T-helper 17 cell (primary cell): ENCODE measurements around the gene EXOC4. TPM values are rescaled to one million over a fixed set of nuclear protein-coding genes. Genes with fewer than 3 reads are reported as not detected.

Source experiments
- ATAC-seq: fragments of 150-1000 bp; cut with Tn5 transposase; 2 replicates; pipeline ENCODE4 v1.10.0; 2021; ENCODE audit warnings: mild to moderate bottlenecking, moderate library complexity
- DNase-seq, 3 donors: peaks; one replicate each; pipeline versions ENCODE4 v3.0.0 to v3.0.0-alpha.2; 2020 to 2021
- H3K9me3 ChIP-seq: one replicate; pipeline ENCODE4 v1.7.0; 2013; ENCODE audit warnings: low read length, mild to moderate bottlenecking; ENCODE audit not compliant: control insufficient read depth, poor library complexity, severe bottlenecking
- H3K27ac Mint-ChIP-seq: one replicate; pipeline ENCODE4 v1.8.0; 2022; ENCODE audit warnings: mild to moderate bottlenecking, moderate library complexity, mixed read lengths
- H3K27me3 Mint-ChIP-seq: one replicate; pipeline ENCODE4 v1.8.0; 2022; ENCODE audit warnings: mixed read lengths
- H3K36me3 Mint-ChIP-seq: one replicate; pipeline ENCODE4 v1.8.0; 2022; ENCODE audit warnings: low read depth, mixed read lengths
- H3K4me1 Mint-ChIP-seq: one replicate; pipeline ENCODE4 v1.8.0; 2022; ENCODE audit warnings: mild to moderate bottlenecking, mixed read lengths
- H3K4me3 Mint-ChIP-seq: one replicate; pipeline ENCODE4 v1.8.0; 2022; ENCODE audit warnings: mild to moderate bottlenecking, moderate library complexity, mixed read lengths
- total RNA-seq, 4 donors: library from RNA in 2 of 4; stranded (reverse) in 2 of 4; gene quantifications; one replicate each; pipeline ENCODE4 v1.2.3 and lab custom pipeline; 2022 to 2026

Gene EXOC4
- total RNA-seq, 2 donors from 2014 or later: 88.8 to 96.6 TPM

DNA sequence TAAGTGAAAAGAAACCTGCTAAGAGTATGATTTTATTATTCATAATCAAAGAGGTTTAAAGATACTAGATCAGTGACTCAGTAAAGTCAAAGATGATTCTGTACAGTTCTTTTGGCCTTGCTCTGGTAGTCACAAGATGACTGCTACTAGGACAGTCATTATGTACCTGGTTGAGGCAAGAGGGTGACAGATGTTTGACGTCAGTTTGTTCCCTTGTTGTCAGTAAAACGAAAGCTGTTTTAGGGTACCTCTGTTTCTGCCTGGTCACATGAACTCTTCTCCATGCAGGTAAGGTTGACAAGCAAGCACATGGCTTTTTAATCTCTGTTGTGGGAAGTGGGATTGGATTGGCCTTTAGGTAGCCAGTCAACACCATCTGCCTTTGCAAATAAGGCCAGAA is 308.0 kb downstream of the EXOC4 start:
- no peak for ATAC-seq
- Mint-ChIP-seq H3K4me3 (no peak overlapping the region), H3K27ac (no peak overlapping the region), H3K36me3 (peaks cover 2% of the 10 kb centered on the region), H3K4me1 (peaks cover 8% of the 10 kb centered on the region), H3K27me3 (no peaks in the 10 kb centered on the region)
- DNase-seq: no peak
- no peaks in the 10 kb centered on the region for H3K9me3 ChIP-seq

DNA sequence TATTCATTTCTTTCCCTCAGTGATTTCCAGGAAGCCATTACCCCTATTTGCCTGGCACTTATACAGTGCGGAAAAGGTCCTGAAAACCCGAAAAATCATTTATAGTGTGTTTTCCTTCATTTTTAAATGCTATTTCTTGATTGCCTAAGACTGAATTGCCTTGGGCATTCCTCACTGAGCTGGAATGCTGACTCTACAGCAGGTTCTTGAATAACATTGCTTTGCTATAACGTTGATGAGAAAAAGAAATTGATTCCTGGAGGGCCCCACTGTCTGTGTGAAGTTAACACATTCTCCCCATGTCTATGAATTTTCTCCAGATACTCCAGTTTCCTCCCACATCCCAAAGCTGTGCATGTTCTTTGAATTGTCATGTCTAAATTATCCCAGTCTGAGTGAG is 308.5 kb downstream of the EXOC4 start:
- H3K36me3 Mint-ChIP-seq: peaks cover 2% of the 10 kb centered on the region
- no peaks in the 10 kb centered on the region for H3K27me3 Mint-ChIP-seq
- H3K9me3 ChIP-seq: no peaks in the 10 kb centered on the region
- H3K4me3 Mint-ChIP-seq: no peak overlapping the region
- DNase-seq: no peak
- ATAC-seq: no peak
- peaks cover 3% of the 10 kb centered on the region for H3K4me1 Mint-ChIP-seq
- H3K27ac Mint-ChIP-seq: no peak overlapping the region

GRCh38 chr7:133562621-133563020 is 309.7 kb downstream of the EXOC4 start:
- H3K27me3 Mint-ChIP-seq: no peaks in the 10 kb centered on the region
- DNase-seq: no peak
- no peak overlapping the region for H3K27ac Mint-ChIP-seq
- no peak for ATAC-seq
- no peaks in the 10 kb centered on the region for H3K9me3 ChIP-seq
- no peaks in the 10 kb centered on the region for H3K4me1 Mint-ChIP-seq
- H3K36me3 Mint-ChIP-seq: peaks cover 2% of the 10 kb centered on the region
- H3K4me3 Mint-ChIP-seq: no peak overlapping the region

DNA sequence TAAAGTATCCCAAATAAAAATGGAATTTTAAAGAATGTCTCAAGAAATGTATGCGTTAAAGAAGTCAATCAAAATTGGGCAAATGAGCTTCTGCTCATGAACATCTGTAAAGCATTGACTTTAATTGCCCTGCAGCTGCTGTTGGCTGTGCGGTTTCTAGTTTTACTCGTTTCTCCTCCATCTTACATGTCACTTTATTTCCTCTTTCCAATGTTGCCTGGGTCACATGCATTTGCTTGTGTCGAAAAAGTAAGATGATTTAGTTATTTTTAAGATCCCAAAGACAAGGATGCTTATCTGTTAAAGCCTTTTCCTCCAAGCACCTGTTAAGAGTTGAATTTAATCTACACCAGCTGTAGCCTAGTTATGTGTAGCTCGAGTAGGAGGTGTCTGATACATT is 310.4 kb downstream of the EXOC4 start:
- no peaks in the 10 kb centered on the region for H3K9me3 ChIP-seq
- H3K27ac Mint-ChIP-seq: no peak overlapping the region
- DNase-seq: no peak
- no peak for ATAC-seq
- no peaks in the 10 kb centered on the region for H3K4me1 Mint-ChIP-seq
- H3K27me3 Mint-ChIP-seq: no peaks in the 10 kb centered on the region
- H3K4me3 Mint-ChIP-seq: no peak overlapping the region
- peaks cover 2% of the 10 kb centered on the region for H3K36me3 Mint-ChIP-seq

DNA sequence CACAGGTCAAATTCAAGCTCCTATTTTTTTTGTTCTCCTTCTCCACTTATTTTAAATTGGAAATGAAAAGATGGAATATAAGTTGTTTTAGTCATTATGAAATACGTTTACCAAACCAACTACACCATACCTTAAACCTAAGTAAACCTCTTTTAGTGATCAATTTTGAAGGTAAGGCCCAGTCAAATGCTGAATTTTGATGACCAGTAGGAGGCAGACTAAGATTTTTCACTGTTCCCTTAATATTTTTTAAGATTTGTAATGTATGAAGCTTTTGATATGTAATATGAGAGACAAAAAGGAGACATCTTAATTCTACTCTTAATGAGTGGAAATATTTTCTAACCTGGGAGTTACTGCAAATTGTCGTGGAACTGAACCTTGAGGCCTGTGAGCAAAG is 311.6 kb downstream of the EXOC4 start:
- peaks cover 2% of the 10 kb centered on the region for H3K36me3 Mint-ChIP-seq
- H3K27me3 Mint-ChIP-seq: no peaks in the 10 kb centered on the region
- H3K4me3 Mint-ChIP-seq: no peak overlapping the region
- ATAC-seq (no peak), DNase-seq (no peak)
- H3K4me1 Mint-ChIP-seq: no peaks in the 10 kb centered on the region
- no peaks in the 10 kb centered on the region for H3K9me3 ChIP-seq
- no peak overlapping the region for H3K27ac Mint-ChIP-seq

DNA sequence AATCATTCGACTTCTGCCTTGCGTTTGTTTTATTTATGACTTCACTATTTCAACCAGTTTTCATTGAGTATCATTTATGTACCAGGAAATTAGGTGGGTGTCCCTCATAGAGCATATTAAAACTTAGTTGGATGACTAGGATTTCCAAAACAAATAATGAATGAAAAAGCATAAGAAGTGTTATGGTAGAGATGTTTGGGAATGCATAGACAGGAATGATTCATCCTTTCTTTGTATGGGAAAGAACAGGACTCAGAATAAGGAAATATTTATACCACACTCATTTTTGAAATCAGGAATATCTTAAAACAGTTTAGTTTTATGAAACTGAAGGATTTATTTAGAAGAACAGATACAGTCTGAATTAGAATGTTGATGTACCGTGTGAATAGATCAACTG is 315.7 kb downstream of the EXOC4 start:
- no peaks in the 10 kb centered on the region for H3K36me3 Mint-ChIP-seq
- DNase-seq: no peak
- H3K4me3 Mint-ChIP-seq: no peak overlapping the region
- H3K27ac Mint-ChIP-seq: no peak overlapping the region
- ATAC-seq: no peak
- H3K27me3 Mint-ChIP-seq: no peaks in the 10 kb centered on the region
- H3K9me3 ChIP-seq: no peaks in the 10 kb centered on the region
- peaks cover 5% of the 10 kb centered on the region for H3K4me1 Mint-ChIP-seq

- H3K4me1 Mint-ChIP-seq: peaks cover 7% of the 10 kb centered on the region
- no peak overlapping the region for H3K27ac Mint-ChIP-seq
- no peak overlapping the region for H3K4me3 Mint-ChIP-seq
- no peaks in the 10 kb centered on the region for H3K9me3 ChIP-seq
- no peaks in the 10 kb centered on the region for H3K27me3 Mint-ChIP-seq
- no peak for DNase-seq
- peaks cover 3% of the 10 kb centered on the region for H3K36me3 Mint-ChIP-seq
- no peak for ATAC-seq
Measured at GRCh38 chr7:133570321-133570720, 317.4 kb downstream of the EXOC4 start.

DNA sequence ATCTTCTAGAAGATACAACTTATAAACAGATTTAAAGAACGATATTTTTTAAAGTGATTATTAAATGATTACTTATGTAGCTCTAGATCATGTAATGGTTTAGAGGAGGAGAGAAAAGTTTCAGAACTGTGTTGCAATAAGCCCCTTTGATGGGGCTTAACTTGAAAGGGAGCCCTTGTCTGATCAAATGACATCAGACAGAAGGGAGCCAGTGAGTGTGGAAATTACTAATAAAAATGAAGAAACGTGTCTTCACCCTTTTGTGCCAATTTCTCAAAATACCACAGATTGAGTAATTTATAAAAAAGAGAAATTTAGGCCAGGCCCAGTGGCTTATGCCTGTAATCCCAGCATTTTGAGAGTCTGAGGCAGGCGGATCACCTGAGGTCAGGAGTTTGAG is 318.2 kb downstream of the EXOC4 start:
- Mint-ChIP-seq H3K27ac (no peak overlapping the region), H3K4me3 (no peak overlapping the region), H3K4me1 (peaks cover 7% of the 10 kb centered on the region), H3K36me3 (peaks cover 3% of the 10 kb centered on the region), H3K27me3 (no peaks in the 10 kb centered on the region)
- no peak for ATAC-seq
- no peaks in the 10 kb centered on the region for H3K9me3 ChIP-seq
- no peak for DNase-seq

- Mint-ChIP-seq H3K36me3 (peaks cover 3% of the 10 kb centered on the region), H3K27ac (no peak overlapping the region), H3K27me3 (no peaks in the 10 kb centered on the region), H3K4me1 (peaks cover 7% of the 10 kb centered on the region), H3K4me3 (no peak overlapping the region)
- no peaks in the 10 kb centered on the region for H3K9me3 ChIP-seq
- DNase-seq (no peak), ATAC-seq (no peak)
Measured at GRCh38 chr7:133572087-133572486, 319.2 kb downstream of the EXOC4 start.

GRCh38 chr7:133572843-133573242 is 320.0 kb downstream of the EXOC4 start:
- Mint-ChIP-seq H3K36me3 (peaks cover 3% of the 10 kb centered on the region), H3K4me1 (peaks cover 7% of the 10 kb centered on the region)

GRCh38 chr7:133573554-133574265 is 320.8 kb downstream of the EXOC4 start:
- Mint-ChIP-seq H3K27me3 (no peaks in the 10 kb centered on the region), H3K4me3 (no peak overlapping the region), H3K27ac (no peak overlapping the region), H3K36me3 (peaks cover 3% of the 10 kb centered on the region), H3K4me1 (peaks cover 7% of the 10 kb centered on the region)
- no peaks in the 10 kb centered on the region for H3K9me3 ChIP-seq
- ATAC-seq: no peak
- DNase-seq: no peak

More at GRCh38 chr7:133572843-133573242, 320.0 kb downstream of the EXOC4 start:
- ATAC-seq (no peak), DNase-seq (no peak)
- no peak overlapping the region for H3K4me3 Mint-ChIP-seq
- H3K9me3 ChIP-seq: no peaks in the 10 kb centered on the region
- no peak overlapping the region for H3K27ac Mint-ChIP-seq
- H3K27me3 Mint-ChIP-seq: no peaks in the 10 kb centered on the region

GRCh38 chr7:133575726-133576440 is 323.0 kb downstream of the EXOC4 start:
- H3K4me3 Mint-ChIP-seq: no peak overlapping the region
- no peaks in the 10 kb centered on the region for H3K9me3 ChIP-seq
- ATAC-seq (no peak), DNase-seq (no peak)
- no peaks in the 10 kb centered on the region for H3K27me3 Mint-ChIP-seq
- no peak overlapping the region for H3K27ac Mint-ChIP-seq
- H3K36me3 Mint-ChIP-seq: peaks cover 6% of the 10 kb centered on the region
- H3K4me1 Mint-ChIP-seq: peaks cover 7% of the 10 kb centered on the region

GRCh38 chr7:133576612-133577168 is 323.8 kb downstream of the EXOC4 start:
- Mint-ChIP-seq H3K27me3 (no peaks in the 10 kb centered on the region), H3K27ac (no peak overlapping the region), H3K36me3 (peaks cover 6% of the 10 kb centered on the region), H3K4me3 (no peak overlapping the region), H3K4me1 (peaks cover 7% of the 10 kb centered on the region)
- ATAC-seq (no peak), DNase-seq (no peak)
- H3K9me3 ChIP-seq: no peaks in the 10 kb centered on the region
